ENCODE results near the gene FAM217B.
"Not testable (repeated sequence)": the region's sequence is repeated elsewhere in the genome, so short reads cannot be mapped to it uniquely, and the experiment has no call there.

The FAM217B gene

GRCh38 chr20:59949911-59950310 lies 9.7 kb downstream of the FAM217B start:
- no peaks in the 10 kb centered on the region for H3K4me1 ChIP-seq (ENCODE audit: control insufficient read depth, insufficient read depth, low read length, unreplicated experiment)
- no peak overlapping the region for H3K27ac ChIP-seq (ENCODE audit: low read depth, low read length)
- no peaks in the 10 kb centered on the region for H3K27me3 ChIP-seq (ENCODE audit: insufficient read depth, low read length)
- H2AFZ ChIP-seq (ENCODE audit: low read length, unreplicated experiment) = no peak overlapping the region
- H3K79me2 ChIP-seq (ENCODE audit: control insufficient read depth, insufficient read depth, low read length, unreplicated experiment) = no peaks in the 10 kb centered on the region
- H3K4me3 ChIP-seq (ENCODE audit: low read depth, low read length) = no peak overlapping the region
- no peaks in the 10 kb centered on the region for H3K36me3 ChIP-seq (ENCODE audit: insufficient read depth, low read length)

GRCh38 chr20:59954718-59955117 lies 14.5 kb downstream of the FAM217B start:
- Histone ChIP-seq H3K79me2 (ENCODE audit: control insufficient read depth, insufficient read depth, low read length, unreplicated experiment) (no peaks in the 10 kb centered on the region), H2AFZ (ENCODE audit: low read length, unreplicated experiment) (no peak overlapping the region), H3K4me1 (ENCODE audit: control insufficient read depth, insufficient read depth, low read length, unreplicated experiment) (no peaks in the 10 kb centered on the region), H3K36me3 (ENCODE audit: insufficient read depth, low read length) (no peaks in the 10 kb centered on the region), H3K27me3 (ENCODE audit: insufficient read depth, low read length) (no peaks in the 10 kb centered on the region), H3K27ac (ENCODE audit: low read depth, low read length) (no peak overlapping the region), H3K4me3 (ENCODE audit: low read depth, low read length) (no peak overlapping the region)

- H3K27ac ChIP-seq (ENCODE audit: low read depth, low read length) = no peak overlapping the region
Measured at GRCh38 chr20:59955131-59955796, 15.1 kb downstream of the FAM217B start.

GRCh38 chr20:59957568-59957967 lies 17.4 kb downstream of the FAM217B start:
- not testable (repeated sequence) for H3K27me3 ChIP-seq (ENCODE audit: insufficient read depth, low read length); H3K27ac ChIP-seq (ENCODE audit: low read depth, low read length); H3K79me2 ChIP-seq (ENCODE audit: control insufficient read depth, insufficient read depth, low read length, unreplicated experiment)

More at GRCh38 chr20:59955131-59955796, 15.1 kb downstream of the FAM217B start:
- Histone ChIP-seq H3K4me1 (ENCODE audit: control insufficient read depth, insufficient read depth, low read length, unreplicated experiment) (no peaks in the 10 kb centered on the region), H3K4me3 (ENCODE audit: low read depth, low read length) (no peak overlapping the region), H3K36me3 (ENCODE audit: insufficient read depth, low read length) (no peaks in the 10 kb centered on the region), H3K79me2 (ENCODE audit: control insufficient read depth, insufficient read depth, low read length, unreplicated experiment) (no peaks in the 10 kb centered on the region), H3K27me3 (ENCODE audit: insufficient read depth, low read length) (no peaks in the 10 kb centered on the region), H2AFZ (ENCODE audit: low read length, unreplicated experiment) (no peak overlapping the region)

GRCh38 chr20:59958123-59958522 lies 17.9 kb downstream of the FAM217B start, which contains the start of gene CDH26:
CDH26 (plus strand) TSS chr20:59958423; CDS start chr20:59958727, 304 bp downstream.
- no peaks in the 10 kb centered on the region for H3K79me2 ChIP-seq (ENCODE audit: control insufficient read depth, insufficient read depth, low read length, unreplicated experiment)
- H3K4me3 ChIP-seq (ENCODE audit: low read depth, low read length) = no peak within 1 kb of the TSS
- no peaks in the 10 kb centered on the region for H3K36me3 ChIP-seq (ENCODE audit: insufficient read depth, low read length)
- no peaks in the 10 kb centered on the region for H3K27me3 ChIP-seq (ENCODE audit: insufficient read depth, low read length)
- H3K27ac ChIP-seq (ENCODE audit: low read depth, low read length) = no peak within 1 kb of the TSS
- H3K4me1 ChIP-seq (ENCODE audit: control insufficient read depth, insufficient read depth, low read length, unreplicated experiment) = no peaks in the 10 kb centered on the region
- no peak within 1 kb of the TSS for H2AFZ ChIP-seq (ENCODE audit: low read length, unreplicated experiment)

More at GRCh38 chr20:59957568-59957967, 17.4 kb downstream of the FAM217B start:
- not testable (repeated sequence) for H3K4me3 ChIP-seq (ENCODE audit: low read depth, low read length); H3K4me1 ChIP-seq (ENCODE audit: control insufficient read depth, insufficient read depth, low read length, unreplicated experiment); H3K36me3 ChIP-seq (ENCODE audit: insufficient read depth, low read length); H2AFZ ChIP-seq (ENCODE audit: low read length, unreplicated experiment)

- Histone ChIP-seq H2AFZ (ENCODE audit: low read length, unreplicated experiment) (no peak overlapping the region), H3K27me3 (ENCODE audit: insufficient read depth, low read length) (no peaks in the 10 kb centered on the region), H3K79me2 (ENCODE audit: control insufficient read depth, insufficient read depth, low read length, unreplicated experiment) (no peaks in the 10 kb centered on the region), H3K4me1 (ENCODE audit: control insufficient read depth, insufficient read depth, low read length, unreplicated experiment) (no peaks in the 10 kb centered on the region), H3K4me3 (ENCODE audit: low read depth, low read length) (no peak overlapping the region), H3K36me3 (ENCODE audit: insufficient read depth, low read length) (no peaks in the 10 kb centered on the region), H3K27ac (ENCODE audit: low read depth, low read length) (no peak overlapping the region)
Measured at GRCh38 chr20:59958626-59959025, 18.4 kb downstream of the FAM217B start.

- H2AFZ ChIP-seq (ENCODE audit: low read length, unreplicated experiment) = no peak overlapping the region
- H3K27me3 ChIP-seq (ENCODE audit: insufficient read depth, low read length) = no peaks in the 10 kb centered on the region
- H3K4me3 ChIP-seq (ENCODE audit: low read depth, low read length) = no peak overlapping the region
Measured at GRCh38 chr20:59961423-59961822, 21.2 kb downstream of the FAM217B start.

GRCh38 chr20:59962155-59962554 lies 22.0 kb downstream of the FAM217B start:
- Histone ChIP-seq H3K36me3 (ENCODE audit: insufficient read depth, low read length) (no peaks in the 10 kb centered on the region), H3K79me2 (ENCODE audit: control insufficient read depth, insufficient read depth, low read length, unreplicated experiment) (no peaks in the 10 kb centered on the region), H3K27me3 (ENCODE audit: insufficient read depth, low read length) (no peaks in the 10 kb centered on the region), H2AFZ (ENCODE audit: low read length, unreplicated experiment) (no peak overlapping the region), H3K4me3 (ENCODE audit: low read depth, low read length) (no peak overlapping the region), H3K27ac (ENCODE audit: low read depth, low read length) (no peak overlapping the region), H3K4me1 (ENCODE audit: control insufficient read depth, insufficient read depth, low read length, unreplicated experiment) (no peaks in the 10 kb centered on the region)

More at GRCh38 chr20:59961423-59961822, 21.2 kb downstream of the FAM217B start:
- H3K4me1 ChIP-seq (ENCODE audit: control insufficient read depth, insufficient read depth, low read length, unreplicated experiment) = no peaks in the 10 kb centered on the region
- no peaks in the 10 kb centered on the region for H3K79me2 ChIP-seq (ENCODE audit: control insufficient read depth, insufficient read depth, low read length, unreplicated experiment)
- no peak overlapping the region for H3K27ac ChIP-seq (ENCODE audit: low read depth, low read length)
- H3K36me3 ChIP-seq (ENCODE audit: insufficient read depth, low read length) = no peaks in the 10 kb centered on the region

GRCh38 chr20:59966428-59966827 lies 26.2 kb downstream of the FAM217B start:
- Histone ChIP-seq H3K4me1 (ENCODE audit: control insufficient read depth, insufficient read depth, low read length, unreplicated experiment) (no peaks in the 10 kb centered on the region), H3K4me3 (ENCODE audit: low read depth, low read length) (no peak overlapping the region), H2AFZ (ENCODE audit: low read length, unreplicated experiment) (no peak overlapping the region), H3K27ac (ENCODE audit: low read depth, low read length) (no peak overlapping the region), H3K36me3 (ENCODE audit: insufficient read depth, low read length) (no peaks in the 10 kb centered on the region), H3K27me3 (ENCODE audit: insufficient read depth, low read length) (no peaks in the 10 kb centered on the region), H3K79me2 (ENCODE audit: control insufficient read depth, insufficient read depth, low read length, unreplicated experiment) (no peaks in the 10 kb centered on the region)

- no peaks in the 10 kb centered on the region for H3K79me2 ChIP-seq (ENCODE audit: control insufficient read depth, insufficient read depth, low read length, unreplicated experiment)
- no peak overlapping the region for H3K4me3 ChIP-seq (ENCODE audit: low read depth, low read length)
- no peaks in the 10 kb centered on the region for H3K27me3 ChIP-seq (ENCODE audit: insufficient read depth, low read length)
- no peaks in the 10 kb centered on the region for H3K4me1 ChIP-seq (ENCODE audit: control insufficient read depth, insufficient read depth, low read length, unreplicated experiment)
- no peak overlapping the region for H2AFZ ChIP-seq (ENCODE audit: low read length, unreplicated experiment)
- no peaks in the 10 kb centered on the region for H3K36me3 ChIP-seq (ENCODE audit: insufficient read depth, low read length)
- no peak overlapping the region for H3K27ac ChIP-seq (ENCODE audit: low read depth, low read length)
Measured at GRCh38 chr20:59971428-59971827, 31.2 kb downstream of the FAM217B start.

GRCh38 chr20:59972037-59972801 lies 32.0 kb downstream of the FAM217B start:
- no peak overlapping the region for H2AFZ ChIP-seq (ENCODE audit: low read length, unreplicated experiment)
- H3K4me3 ChIP-seq (ENCODE audit: low read depth, low read length) = no peak overlapping the region
- no peaks in the 10 kb centered on the region for H3K79me2 ChIP-seq (ENCODE audit: control insufficient read depth, insufficient read depth, low read length, unreplicated experiment)
- H3K27me3 ChIP-seq (ENCODE audit: insufficient read depth, low read length) = no peaks in the 10 kb centered on the region
- H3K36me3 ChIP-seq (ENCODE audit: insufficient read depth, low read length) = no peaks in the 10 kb centered on the region
- H3K27ac ChIP-seq (ENCODE audit: low read depth, low read length) = no peak overlapping the region
- H3K4me1 ChIP-seq (ENCODE audit: control insufficient read depth, insufficient read depth, low read length, unreplicated experiment) = no peaks in the 10 kb centered on the region
